T1000 (cell line): Measurements from ENCODE around the gene CTSL.
A peak's percentile ranks its signal among the peaks of the same experiment; 100 is the strongest.

Experiments used
- DNase-seq: peaks from one replicate; lab custom pipeline; 2025; ENCODE audit warnings: mixed read lengths; lab: John Stamatoyannopoulos, UW

The CTSL gene

GRCh38 chr9:87701491-87701890, 24.4 kb upstream of the CTSL start:
- no peak for DNase-seq

GRCh38 chr9:87701931-87702421, 23.9 kb upstream of the CTSL start:
- DNase-seq = no peak

- no peak for DNase-seq
These were observed 23.0 kb upstream of the CTSL start for GRCh38 chr9:87702921-87703320.

- no peak for DNase-seq
These were observed 22.2 kb upstream of the CTSL start for GRCh38 chr9:87703636-87704276.

- no peak for DNase-seq
These were observed 21.6 kb upstream of the CTSL start for GRCh38 chr9:87704342-87704741.

- DNase-seq = no peak
These were observed 19.7 kb upstream of the CTSL start for GRCh38 chr9:87706066-87706739.

- no peak for DNase-seq
These were observed 18.0 kb upstream of the CTSL start for GRCh38 chr9:87707805-87708506.

- no peak for DNase-seq
These were observed 17.4 kb upstream of the CTSL start for GRCh38 chr9:87708546-87708945.

- no peak for DNase-seq
These were observed 16.8 kb upstream of the CTSL start for GRCh38 chr9:87708986-87709728.

- no peak for DNase-seq
These were observed 15.5 kb upstream of the CTSL start for GRCh38 chr9:87710443-87710842.

GRCh38 chr9:87711857-87712800, 13.8 kb upstream of the CTSL start:
- DNase-seq = peak; percentile 60

- DNase-seq = no peak
These were observed 13.1 kb upstream of the CTSL start for GRCh38 chr9:87712801-87713277.

GRCh38 chr9:87713278-87713987, 12.5 kb upstream of the CTSL start:
- peak; percentile 92 for DNase-seq

GRCh38 chr9:87713988-87714330, 12.0 kb upstream of the CTSL start:
- DNase-seq = no peak

- no peak for DNase-seq
These were observed 11.1 kb upstream of the CTSL start for GRCh38 chr9:87714819-87715218.

- no peak for DNase-seq
These were observed 9.8 kb upstream of the CTSL start for GRCh38 chr9:87716141-87716540.

GRCh38 chr9:87717456-87717855, 8.5 kb upstream of the CTSL start:
- no peak for DNase-seq

- DNase-seq = no peak
These were observed 7.7 kb upstream of the CTSL start for GRCh38 chr9:87718231-87718630.

GRCh38 chr9:87718852-87719612, 6.9 kb upstream of the CTSL start:
- no peak for DNase-seq

GRCh38 chr9:87720173-87720572, 5.7 kb upstream of the CTSL start:
- DNase-seq = no peak
